Stimulated activated CD4-positive, alpha-beta T cell treated with anti-CD3 and anti-CD28 coated beads, Interleukin-15, amount 100 ng/mL, for 1 hour (primary cell): ENCODE measurements around the gene PTCD1.

Source experiments
- DNase-seq, 2 donors: peaks; one replicate each; pipeline ENCODE4 v3.0.0-alpha.2; 2020; ENCODE audit warnings: low read depth in 1 of 2, low spot score in 1 of 2

The PTCD1 gene

GRCh38 chr7:99369767-99370391, 68.7 kb downstream of the PTCD1 start:
- DNase-seq = no peak

DNA sequence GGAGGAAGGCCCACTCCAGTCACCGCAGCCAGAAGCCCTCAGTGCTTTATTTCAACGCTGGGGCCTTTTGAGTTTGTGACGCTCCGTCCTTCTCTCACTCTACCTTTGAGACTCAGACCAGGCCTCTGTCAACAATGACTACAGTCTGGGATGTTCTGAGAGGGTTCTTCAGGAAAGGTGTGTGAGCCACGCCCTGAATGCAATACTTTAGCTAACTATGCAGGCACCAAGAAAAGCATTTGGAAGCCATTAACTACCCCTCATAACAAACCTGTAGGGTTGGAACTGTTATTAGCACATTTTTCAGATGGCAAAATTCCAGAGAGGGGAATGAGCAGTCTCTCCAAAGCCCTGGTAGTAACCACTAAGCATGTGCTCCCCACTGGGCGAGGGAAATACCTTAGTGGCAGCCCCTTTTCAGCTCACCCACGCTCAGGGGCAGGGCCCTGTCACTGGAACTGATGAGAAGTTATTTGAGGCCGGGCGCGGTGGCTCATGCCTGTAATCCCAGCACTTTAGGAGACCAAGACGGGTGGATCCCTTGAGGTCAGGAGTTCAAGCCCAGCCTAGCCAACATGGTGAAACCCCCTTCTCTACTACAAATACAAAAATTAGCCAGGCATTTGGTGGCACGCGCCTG, 69.7 kb downstream of the PTCD1 start:
- no peak for DNase-seq
